ENCODE data around the gene PUS7.

DNA sequence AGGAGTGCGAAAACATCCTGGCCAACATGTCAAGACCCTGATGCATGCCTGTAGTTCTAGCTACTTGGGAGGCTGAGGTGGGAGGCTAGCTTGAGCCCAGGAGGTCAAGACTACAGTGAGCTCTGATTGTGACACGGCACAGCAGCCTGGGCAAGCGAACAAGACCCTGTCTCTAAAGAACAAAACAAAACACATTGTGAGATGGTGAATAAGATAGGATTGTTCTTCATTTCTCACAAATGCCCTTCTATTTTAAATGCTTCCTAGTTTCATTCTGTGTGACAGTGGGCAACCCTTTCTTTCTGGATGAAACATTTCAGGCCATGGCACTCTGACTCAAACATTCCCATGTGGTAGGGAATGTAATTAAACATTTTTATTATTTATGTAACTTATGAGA lies 45.8 kb upstream of the PUS7 start:
- TF ChIP-seq POLR2AphosphoS5 (IDR thresholded peaks at IDR 0.05; ENCODE audit: low read depth, low read length) (no peak), POLR2A (IDR thresholded peaks at IDR 0.05; ENCODE audit: low read depth, low read length) (no peak), TAF1 (IDR thresholded peaks at IDR 0.05; ENCODE audit: low read depth, low read length) (no peak)

All from GM12891 (cell line).